Tibial nerve (tissue), 4 donors: ENCODE measurements around the gene RGS17. TPM values are rescaled to one million over a fixed set of nuclear protein-coding genes. Genes with fewer than 3 reads are reported as not detected.

Source experiments
- DNase-seq, 2 donors: peaks; one replicate each; pipeline ENCODE4 v3.0.0-alpha.2; 2019; ENCODE audit warnings: low spot score in 2 of 2
- H3K27ac ChIP-seq, 4 donors: fragments of 200-600 bp; sonication (generic) in 3 of 4; one replicate each; pipeline ENCODE4 v1.5.1; 2017 to 2019; ENCODE audit warnings: mild to moderate bottlenecking in 1 of 4
- H3K27me3 ChIP-seq, 2 donors: fragments of 200-600 bp; sonication (generic) in 1 of 2; one replicate each; pipeline versions ENCODE4 v1.5.1 to v1.6.0; 2017 to 2019
- H3K36me3 ChIP-seq, 3 donors: fragments of 200-600 bp; sonication (generic); one replicate each; pipeline ENCODE4 v1.5.1; 2018 to 2019
- H3K4me1 ChIP-seq, 4 donors: fragments of 200-600 bp; sonication (generic) in 3 of 4; one replicate each; pipeline ENCODE4 v1.5.1; 2017 to 2019
- H3K4me3 ChIP-seq, 4 donors: fragments of 200-600 bp; sonication (generic) in 3 of 4; one replicate each; pipeline ENCODE4 v1.5.1; 2017 to 2019; ENCODE audit warnings: mild to moderate bottlenecking in 1 of 4, moderate library complexity in 1 of 4
- H3K9me3 ChIP-seq, 4 donors: fragments of 200-600 bp; sonication (generic) in 3 of 4; one replicate each; pipeline ENCODE4 v1.5.1; 2017 to 2019
- EP300 ChIP-seq, 2 donors: sonication (generic); formaldehyde crosslinking; IDR thresholded peaks; one replicate each; pipeline ENCODE4 v1.6.1; 2017; ENCODE audit warnings: antibody characterized with exemption in 2 of 2, mild to moderate bottlenecking in 1 of 2
- POLR2A ChIP-seq, 2 donors: fragments of 450-650 bp; IDR thresholded peaks; one replicate each; pipeline ENCODE4 v1.6.1; 2017; ENCODE audit warnings: antibody characterized with exemption in 2 of 2, mild to moderate bottlenecking in 2 of 2, moderate library complexity in 2 of 2
- WGBS, 2 donors: methylation state at CpG; one replicate each; pipeline ENCODE4 v1.1.5; 2018; 5-methylcytosine and 5-hydroxymethylcytosine counted together
- total RNA-seq, 4 donors: library from RNA; depleted of rRNA; stranded (reverse); fragments of >200 nt; gene quantifications; one replicate each; pipeline ENCODE4 v1.1.0, GENCODE V29; 2016
- TF ChIP-seq, protein P1 (sequence below), 5 experiments: fragments of 200-600 bp in 3 of 5; fragments of 450-650 bp in 2 of 5; sonication (generic) in 3 of 5; IDR thresholded peaks; one replicate each; pipeline ENCODE4 v1.5.1; 2016 to 2019; ENCODE audit warnings: antibody characterized with exemption in 5 of 5, mild to moderate bottlenecking in 3 of 5, moderate library complexity in 2 of 5

RGS17 gene
- total RNA-seq, 4 donors from 2014 or later = under 0.01 to 3.3 TPM; not detected in 2

DNA sequence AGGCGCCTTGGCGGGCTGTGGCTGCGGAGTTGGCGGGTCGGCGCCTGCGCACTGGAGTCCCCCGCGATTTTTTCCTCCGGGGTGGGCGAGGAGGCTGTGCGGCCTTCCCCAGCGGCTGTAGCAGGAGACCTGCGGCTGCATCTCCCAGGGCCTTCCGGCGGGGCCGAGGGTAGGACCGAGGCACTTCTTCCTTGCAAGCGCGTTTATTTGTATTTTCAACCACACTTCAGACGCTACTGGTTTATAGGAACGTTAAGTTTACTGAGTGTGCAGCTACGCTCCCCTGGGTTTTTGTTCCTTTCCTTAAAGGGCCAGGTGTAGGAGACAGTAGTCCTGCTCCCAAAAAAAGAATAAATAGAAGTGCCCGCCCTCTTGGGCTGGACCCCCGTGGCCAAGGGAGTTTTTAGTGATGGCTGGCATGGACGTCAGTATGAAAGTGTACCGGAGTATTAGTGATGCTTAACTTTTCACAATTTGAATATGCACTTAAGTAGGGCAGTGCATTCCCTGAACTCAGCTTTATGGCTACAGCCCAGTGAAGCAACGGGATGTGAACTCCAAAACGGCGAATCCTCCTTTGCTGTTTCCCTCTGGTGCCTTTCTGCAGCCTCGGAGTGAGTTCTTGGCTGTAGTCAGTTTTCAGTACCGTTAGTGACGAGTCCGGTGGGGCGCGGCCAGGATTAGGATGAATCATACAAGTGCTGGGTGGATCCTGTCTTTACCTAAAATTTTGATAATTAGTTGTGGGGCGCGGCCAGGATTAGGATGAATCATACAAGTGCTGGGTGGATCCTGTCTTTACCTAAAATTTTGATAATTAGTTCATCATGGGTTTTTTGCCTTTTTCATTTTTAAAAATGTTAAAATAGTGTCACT lies 147.2 kb downstream of the RGS17 start:
- TF ChIP-seq, protein P1, sequence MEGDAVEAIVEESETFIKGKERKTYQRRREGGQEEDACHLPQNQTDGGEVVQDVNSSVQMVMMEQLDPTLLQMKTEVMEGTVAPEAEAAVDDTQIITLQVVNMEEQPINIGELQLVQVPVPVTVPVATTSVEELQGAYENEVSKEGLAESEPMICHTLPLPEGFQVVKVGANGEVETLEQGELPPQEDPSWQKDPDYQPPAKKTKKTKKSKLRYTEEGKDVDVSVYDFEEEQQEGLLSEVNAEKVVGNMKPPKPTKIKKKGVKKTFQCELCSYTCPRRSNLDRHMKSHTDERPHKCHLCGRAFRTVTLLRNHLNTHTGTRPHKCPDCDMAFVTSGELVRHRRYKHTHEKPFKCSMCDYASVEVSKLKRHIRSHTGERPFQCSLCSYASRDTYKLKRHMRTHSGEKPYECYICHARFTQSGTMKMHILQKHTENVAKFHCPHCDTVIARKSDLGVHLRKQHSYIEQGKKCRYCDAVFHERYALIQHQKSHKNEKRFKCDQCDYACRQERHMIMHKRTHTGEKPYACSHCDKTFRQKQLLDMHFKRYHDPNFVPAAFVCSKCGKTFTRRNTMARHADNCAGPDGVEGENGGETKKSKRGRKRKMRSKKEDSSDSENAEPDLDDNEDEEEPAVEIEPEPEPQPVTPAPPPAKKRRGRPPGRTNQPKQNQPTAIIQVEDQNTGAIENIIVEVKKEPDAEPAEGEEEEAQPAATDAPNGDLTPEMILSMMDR (IDR thresholded peaks at IDR 0.05) = peak in 1 of 5 experiments; percentile 11
- no peak for TF ChIP-seq POLR2A (IDR thresholded peaks at IDR 0.05)
- TF ChIP-seq EP300 (IDR thresholded peaks at IDR 0.05) = peak in 1 of 2 donors; percentile 39
- peak overlapping the region; percentile 83 to 95 (median 90) for H3K27ac ChIP-seq
- DNase-seq = peak; percentile 84 to 85
- no peaks in the 10 kb centered on the region for H3K27me3 ChIP-seq
- peaks cover 0 to 28% (median 25%) of the 10 kb centered on the region in 4 donors for H3K4me1 ChIP-seq
- H3K36me3 ChIP-seq = peaks cover 0 to 8% (median 0%) of the 10 kb centered on the region in 3 donors
- no peaks in the 10 kb centered on the region for H3K9me3 ChIP-seq
- 0% methylated on average over 38 of the region's 38 CpGs for WGBS, 2 donors
- H3K4me3 ChIP-seq = peak overlapping the region; percentile 52 to 87 (median 70)

DNA sequence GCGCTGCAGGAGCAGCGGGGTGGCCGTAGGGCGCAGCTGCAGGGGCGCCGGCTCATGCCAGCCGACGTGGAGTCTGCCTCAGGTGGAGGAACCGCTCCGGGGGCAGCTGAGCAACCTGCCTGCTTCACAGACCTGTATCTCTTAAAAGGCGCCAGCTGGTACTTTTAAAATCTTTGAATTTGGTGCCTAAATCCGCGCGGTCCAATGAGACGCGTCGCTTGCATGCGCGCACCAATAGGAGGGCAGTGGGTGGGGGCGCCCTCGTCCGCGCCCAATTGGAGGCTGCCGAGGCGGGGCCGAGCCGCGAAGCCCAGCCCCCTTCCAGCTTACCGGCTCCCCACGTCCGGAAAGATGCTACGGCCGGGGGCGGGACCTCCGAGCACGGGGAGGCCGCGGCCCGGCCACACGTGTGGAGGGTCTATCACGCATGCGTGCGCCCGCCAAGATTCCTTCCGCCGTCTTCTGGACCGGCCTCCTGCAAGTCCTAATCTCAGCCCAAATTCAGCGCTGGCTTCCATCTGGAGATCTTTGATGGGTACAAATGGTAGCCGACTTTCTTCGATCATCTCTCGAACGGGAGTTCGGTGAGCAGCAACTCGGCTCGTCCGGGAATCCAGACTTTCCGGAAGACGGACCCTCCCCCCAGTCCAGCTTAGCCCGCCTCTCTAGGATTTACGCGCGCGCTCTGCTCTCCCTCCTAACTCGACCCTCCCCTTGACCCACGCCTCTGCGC lies 148.0 kb downstream of the RGS17 start, which contains the start of gene FBXO5:
Gene FBXO5, minus strand, starts transcription at position 138 of the 733 bp plus-strand sequence. Its CDS starts 82 bp downstream, at position 56.
- no peaks in the 10 kb centered on the region for H3K9me3 ChIP-seq
- H3K4me3 ChIP-seq = peak within 1 kb of the TSS; percentile 52 to 87 (median 70)
- no peaks in the 10 kb centered on the region for H3K27me3 ChIP-seq
- WGBS, 2 donors = 0 to 1% methylated on average over 41 to 49 of the region's 66 CpGs
- H3K4me1 ChIP-seq = peaks cover 0 to 28% (median 25%) of the 10 kb centered on the region in 4 donors
- H3K27ac ChIP-seq = peak within 1 kb of the TSS; percentile 83 to 95 (median 90)
- peak in 1 of 2 donors; percentile 58 for TF ChIP-seq POLR2A (IDR thresholded peaks at IDR 0.05)
- TF ChIP-seq EP300 (IDR thresholded peaks at IDR 0.05) = peak; percentile 75 to 82
- TF ChIP-seq, protein P1 (IDR thresholded peaks at IDR 0.05) = peak in 1 of 5 experiments; percentile 15
- peaks cover 0 to 8% (median 0%) of the 10 kb centered on the region in 3 donors for H3K36me3 ChIP-seq
- peak; percentile 93 to 94 for DNase-seq

DNA sequence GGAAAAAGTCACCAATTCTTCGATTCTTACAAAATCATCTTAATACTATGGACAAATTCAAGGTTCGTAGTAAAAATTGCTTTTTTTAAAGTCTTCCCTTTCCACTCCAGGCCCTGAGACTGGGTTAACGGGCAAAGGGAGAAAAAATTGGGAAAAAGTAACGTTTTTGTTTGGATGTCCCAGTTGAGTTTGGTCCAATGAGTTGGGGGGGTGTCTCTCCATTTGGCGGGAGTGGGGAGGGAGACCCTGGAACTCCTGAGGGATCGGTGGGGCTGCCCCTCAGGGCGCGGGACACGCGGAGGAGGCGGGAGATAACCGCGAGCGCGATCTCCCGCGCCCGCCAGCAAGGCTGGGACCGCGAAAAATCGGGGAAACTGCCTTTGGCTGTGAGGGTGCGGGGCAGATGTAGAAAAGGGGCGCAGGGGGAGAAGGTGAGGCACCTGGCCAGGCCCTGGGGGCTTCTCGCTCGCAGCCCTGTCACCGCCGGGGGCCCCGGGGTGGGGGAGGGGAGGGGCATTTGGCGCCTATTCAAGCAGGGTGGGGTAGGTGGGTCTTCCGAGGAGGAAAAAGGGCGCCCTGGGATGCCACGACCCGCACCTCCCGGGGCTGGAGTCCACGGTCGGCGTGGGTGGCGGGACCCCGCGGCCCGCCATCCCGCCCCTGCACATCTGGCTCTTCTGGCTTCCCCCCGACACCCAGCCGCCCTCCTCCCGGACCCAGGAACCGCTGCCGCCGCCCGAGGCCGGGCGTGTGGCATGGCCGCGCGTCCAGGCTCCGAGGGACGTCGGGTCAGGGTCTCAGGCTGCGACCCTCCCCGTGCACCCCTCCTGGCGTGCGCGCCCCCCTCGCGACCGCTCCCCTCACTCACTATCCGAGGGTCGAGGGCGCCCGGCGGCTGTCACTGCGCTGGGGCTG lies 148.8 kb downstream of the RGS17 start:
- peak overlapping the region; percentile 52 to 87 (median 70) for H3K4me3 ChIP-seq
- peaks cover 0 to 8% (median 0%) of the 10 kb centered on the region in 3 donors for H3K36me3 ChIP-seq
- TF ChIP-seq POLR2A (IDR thresholded peaks at IDR 0.05) = no peak
- H3K27ac ChIP-seq = no peak overlapping the region
- 5 to 9% methylated on average over 27 to 49 of the region's 71 CpGs for WGBS, 2 donors
- H3K27me3 ChIP-seq = no peaks in the 10 kb centered on the region
- no peak for DNase-seq
- no peaks in the 10 kb centered on the region for H3K9me3 ChIP-seq
- H3K4me1 ChIP-seq = peaks cover 0 to 28% (median 25%) of the 10 kb centered on the region in 4 donors

DNA sequence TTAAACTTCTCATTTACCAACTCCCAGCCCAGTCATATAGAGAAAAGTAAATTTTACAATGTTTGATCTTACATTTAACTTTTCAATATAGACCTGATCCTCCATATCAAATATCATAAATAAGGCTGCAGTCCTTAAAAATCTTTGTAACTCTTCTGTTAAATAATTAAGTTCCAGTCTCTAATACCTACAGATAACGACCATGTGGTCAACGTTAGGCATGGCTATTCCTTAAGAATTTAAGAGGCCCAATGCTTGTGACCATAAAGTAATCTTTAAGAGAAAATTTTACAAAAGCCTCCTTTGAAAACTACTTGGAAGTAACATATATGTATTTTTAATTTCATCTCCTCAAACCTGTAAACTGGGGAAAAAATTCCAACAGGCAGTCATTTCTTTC lies 149.9 kb downstream of the RGS17 start:
- Histone ChIP-seq H3K36me3 (peaks cover 0 to 4% (median 0%) of the 10 kb centered on the region in 3 donors), H3K9me3 (no peaks in the 10 kb centered on the region), H3K27me3 (no peaks in the 10 kb centered on the region), H3K4me3 (no peak overlapping the region), H3K27ac (no peak overlapping the region), H3K4me1 (peaks cover 0 to 28% (median 25%) of the 10 kb centered on the region in 4 donors)
- no peak for DNase-seq
- TF ChIP-seq POLR2A (IDR thresholded peaks at IDR 0.05) (no peak), EP300 (IDR thresholded peaks at IDR 0.05) (no peak)
- TF ChIP-seq, protein P1 (IDR thresholded peaks at IDR 0.05) = no peak
- WGBS, 2 donors = 28 to 31% methylated on average over 2 of the region's 2 CpGs

DNA sequence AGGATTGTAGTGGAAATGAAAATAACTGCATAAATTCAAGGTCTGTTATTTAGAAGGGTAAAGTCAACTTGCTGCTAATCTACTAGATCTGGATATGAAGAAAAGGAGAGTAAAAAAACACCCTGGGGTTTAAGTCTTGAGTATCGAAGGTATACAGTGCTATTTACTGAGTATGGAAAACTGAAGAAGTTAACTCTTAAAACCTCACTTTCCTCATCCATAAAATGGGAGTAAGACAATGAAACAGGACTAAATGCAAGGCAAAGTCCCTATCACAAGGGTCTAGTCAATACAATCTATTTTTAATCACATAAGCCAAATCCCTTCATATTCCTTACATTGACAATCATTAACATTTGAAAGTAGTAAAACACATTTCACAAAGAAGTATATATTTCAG lies 150.4 kb downstream of the RGS17 start:
- H3K9me3 ChIP-seq = no peaks in the 10 kb centered on the region
- 40 to 59% methylated on average over 1 of the region's 1 CpG for WGBS, 2 donors
- no peak for DNase-seq
- H3K27ac ChIP-seq = no peak overlapping the region
- no peak overlapping the region for H3K4me3 ChIP-seq
- H3K4me1 ChIP-seq = peaks cover 0 to 28% (median 25%) of the 10 kb centered on the region in 4 donors
- H3K27me3 ChIP-seq = no peaks in the 10 kb centered on the region
- no peak for TF ChIP-seq EP300 (IDR thresholded peaks at IDR 0.05)
- TF ChIP-seq, protein P1 (IDR thresholded peaks at IDR 0.05) = no peak
- TF ChIP-seq POLR2A (IDR thresholded peaks at IDR 0.05) = no peak
- H3K36me3 ChIP-seq = no peaks in the 10 kb centered on the region
